ENCODE results near the gene PCYOX1L.

PCYOX1L gene

DNA sequence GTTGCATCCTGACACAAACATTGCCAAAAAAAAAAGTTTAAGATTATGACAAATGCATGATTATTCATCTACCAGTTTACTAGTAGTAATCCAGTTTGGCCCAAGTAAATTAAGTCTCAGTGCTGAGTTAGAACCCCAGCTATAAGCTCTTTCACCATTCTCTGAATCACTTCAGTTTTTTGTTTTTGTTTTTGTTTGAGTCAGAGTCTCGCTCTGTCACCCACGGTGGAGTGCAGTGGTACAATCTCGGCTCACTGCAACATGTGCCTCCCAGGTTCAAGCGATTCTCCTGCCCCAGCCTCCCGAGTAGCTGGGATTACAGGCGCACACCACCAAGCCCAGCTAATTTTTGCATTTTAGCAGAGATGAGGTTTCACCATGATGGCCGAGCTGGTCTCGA is 1.5 kb upstream of the PCYOX1L start:
- no peak for DNase-seq (ENCODE audit: low read depth)

DNA sequence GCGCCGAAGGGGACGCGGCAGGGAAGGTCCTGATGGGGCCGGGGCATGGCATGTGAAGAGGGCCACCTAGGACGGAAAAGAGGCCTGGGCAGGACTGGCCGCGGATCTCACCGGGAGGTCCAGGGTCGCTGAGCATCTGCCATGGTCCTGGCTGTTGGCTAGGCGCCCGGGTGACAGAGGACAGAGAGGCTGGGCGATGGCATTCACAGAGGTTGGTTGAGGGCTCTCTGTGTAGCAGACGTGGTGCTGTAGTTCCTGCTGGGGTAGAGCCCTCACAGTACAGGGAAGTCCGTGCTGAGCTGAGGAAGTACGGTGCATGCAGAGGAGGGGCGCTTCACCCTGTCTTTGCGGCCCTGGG is 427 bp downstream of the PCYOX1L start:
- DNase-seq (ENCODE audit: low read depth), result no peak
- peak overlapping the region; percentile 94 for H3K4me3 ChIP-seq (ENCODE audit: low read depth, low read length)
- TF ChIP-seq, protein P1, sequence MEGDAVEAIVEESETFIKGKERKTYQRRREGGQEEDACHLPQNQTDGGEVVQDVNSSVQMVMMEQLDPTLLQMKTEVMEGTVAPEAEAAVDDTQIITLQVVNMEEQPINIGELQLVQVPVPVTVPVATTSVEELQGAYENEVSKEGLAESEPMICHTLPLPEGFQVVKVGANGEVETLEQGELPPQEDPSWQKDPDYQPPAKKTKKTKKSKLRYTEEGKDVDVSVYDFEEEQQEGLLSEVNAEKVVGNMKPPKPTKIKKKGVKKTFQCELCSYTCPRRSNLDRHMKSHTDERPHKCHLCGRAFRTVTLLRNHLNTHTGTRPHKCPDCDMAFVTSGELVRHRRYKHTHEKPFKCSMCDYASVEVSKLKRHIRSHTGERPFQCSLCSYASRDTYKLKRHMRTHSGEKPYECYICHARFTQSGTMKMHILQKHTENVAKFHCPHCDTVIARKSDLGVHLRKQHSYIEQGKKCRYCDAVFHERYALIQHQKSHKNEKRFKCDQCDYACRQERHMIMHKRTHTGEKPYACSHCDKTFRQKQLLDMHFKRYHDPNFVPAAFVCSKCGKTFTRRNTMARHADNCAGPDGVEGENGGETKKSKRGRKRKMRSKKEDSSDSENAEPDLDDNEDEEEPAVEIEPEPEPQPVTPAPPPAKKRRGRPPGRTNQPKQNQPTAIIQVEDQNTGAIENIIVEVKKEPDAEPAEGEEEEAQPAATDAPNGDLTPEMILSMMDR (IDR thresholded peaks at IDR 0.05; ENCODE audit: low read depth, low read length, missing control alignments), result no peak

More for the DNA sequence above, 1.5 kb upstream of the PCYOX1L start:
- TF ChIP-seq, protein P1 (IDR thresholded peaks at IDR 0.05; ENCODE audit: low read depth, low read length, missing control alignments), result no peak
- H3K4me3 ChIP-seq (ENCODE audit: low read depth, low read length), result no peak overlapping the region

DNA sequence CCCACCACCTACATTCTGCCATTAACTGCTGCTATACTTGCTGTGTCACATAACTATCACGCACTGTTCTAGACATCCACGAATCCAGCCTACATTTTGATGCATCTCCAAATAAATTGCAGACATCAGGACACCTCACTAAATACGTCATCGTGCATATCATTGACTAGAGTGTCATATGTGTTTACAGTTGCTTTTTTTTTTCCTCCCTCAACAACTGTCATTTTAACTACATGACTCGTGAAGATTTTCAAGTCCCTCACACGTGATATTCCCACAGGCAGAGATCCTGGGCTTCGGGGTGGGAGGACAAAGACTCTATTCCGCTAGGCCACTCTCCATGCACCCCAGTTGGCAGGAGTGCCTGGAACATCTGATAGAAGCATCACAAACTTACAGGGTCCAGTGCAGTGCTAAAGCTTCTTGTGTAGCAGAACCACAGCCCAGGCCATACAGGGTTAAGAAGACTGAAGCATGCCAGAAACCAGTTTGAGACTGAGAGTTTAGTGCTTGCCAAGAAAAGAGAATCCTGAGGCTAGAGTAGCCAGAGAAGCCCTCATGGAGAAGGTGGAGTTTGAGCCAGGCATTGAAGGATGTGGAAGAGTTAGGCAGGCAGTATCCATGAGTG is 1.1 kb downstream of the PCYOX1L start:
- H3K4me3 ChIP-seq (ENCODE audit: low read depth, low read length), result peak overlapping the region; percentile 94; the same call in 1 of the 2 replicates
- TF ChIP-seq, protein P1 (IDR thresholded peaks at IDR 0.05; ENCODE audit: low read depth, low read length, missing control alignments), result no peak
- no peak for DNase-seq (ENCODE audit: low read depth)

DNA sequence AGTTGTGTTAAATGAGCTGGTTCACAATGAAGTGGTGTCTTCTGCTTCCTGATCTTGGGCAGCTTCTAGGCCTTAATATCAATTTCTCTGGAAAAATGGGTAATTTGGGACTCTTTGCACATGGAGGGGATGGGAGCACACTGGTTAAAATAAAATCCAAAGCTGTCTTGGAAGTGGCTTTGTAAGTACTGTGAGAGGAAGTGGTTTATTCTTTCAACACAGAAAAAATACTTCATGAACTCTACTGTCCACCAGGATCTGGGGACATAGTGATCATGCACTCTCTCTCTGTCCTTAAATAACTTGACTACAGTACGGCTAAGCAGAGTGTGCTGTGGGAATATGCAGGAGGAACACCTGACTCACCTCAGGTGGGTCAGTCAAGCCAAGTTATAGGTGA is 2.4 kb downstream of the PCYOX1L start:
- no peak overlapping the region for H3K4me3 ChIP-seq (ENCODE audit: low read depth, low read length)
- TF ChIP-seq, protein P1 (IDR thresholded peaks at IDR 0.05; ENCODE audit: low read depth, low read length, missing control alignments), result no peak

DNA sequence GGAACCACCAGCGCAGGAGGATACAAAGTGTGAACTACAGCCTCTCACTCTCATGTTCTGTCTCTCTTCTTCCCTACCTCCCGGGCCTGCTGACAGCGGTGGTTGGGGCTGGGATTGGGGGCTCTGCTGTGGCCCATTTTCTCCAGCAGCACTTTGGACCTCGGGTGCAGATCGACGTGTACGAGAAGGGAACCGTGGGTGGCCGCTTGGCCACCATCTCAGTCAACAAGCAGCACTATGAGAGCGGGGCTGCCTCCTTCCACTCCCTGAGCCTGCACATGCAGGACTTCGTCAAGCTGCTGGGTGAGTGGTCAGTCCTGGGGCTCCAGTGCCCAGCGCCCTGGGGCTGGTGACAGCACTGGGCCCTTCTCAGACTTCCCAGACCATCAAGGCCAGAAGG is 4.7 kb downstream of the PCYOX1L start:
- TF ChIP-seq, protein P1 (IDR thresholded peaks at IDR 0.05; ENCODE audit: low read depth, low read length, missing control alignments), result no peak
- no peak overlapping the region for H3K4me3 ChIP-seq (ENCODE audit: low read depth, low read length)

More for the DNA sequence above, 2.4 kb downstream of the PCYOX1L start:
- DNase-seq (ENCODE audit: low read depth), result no peak

DNA sequence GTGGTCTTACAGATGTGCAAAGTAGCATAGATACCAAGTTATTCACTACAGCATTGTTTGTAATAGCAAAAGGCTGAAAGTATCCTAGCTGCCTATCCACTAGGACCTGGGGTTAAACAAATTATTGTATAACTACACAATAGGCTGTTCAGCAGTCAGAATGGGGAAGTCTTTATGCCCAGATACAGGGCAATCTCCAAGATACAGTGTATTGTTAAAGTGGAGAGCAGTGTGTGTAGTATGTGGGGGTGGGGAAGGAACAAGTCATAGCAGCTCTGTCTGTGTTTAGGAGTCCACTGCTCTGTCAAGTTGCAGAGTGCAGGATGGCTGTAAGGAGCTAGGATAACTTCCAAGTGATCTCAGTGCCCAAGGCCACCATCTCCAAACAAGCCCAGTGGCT is 5.5 kb downstream of the PCYOX1L start:
- DNase-seq (ENCODE audit: low read depth), result no peak
- H3K4me3 ChIP-seq (ENCODE audit: low read depth, low read length), result no peak overlapping the region
- TF ChIP-seq, protein P1 (IDR thresholded peaks at IDR 0.05; ENCODE audit: low read depth, low read length, missing control alignments), result no peak

More for the DNA sequence above, 4.7 kb downstream of the PCYOX1L start:
- no peak for DNase-seq (ENCODE audit: low read depth)

DNA sequence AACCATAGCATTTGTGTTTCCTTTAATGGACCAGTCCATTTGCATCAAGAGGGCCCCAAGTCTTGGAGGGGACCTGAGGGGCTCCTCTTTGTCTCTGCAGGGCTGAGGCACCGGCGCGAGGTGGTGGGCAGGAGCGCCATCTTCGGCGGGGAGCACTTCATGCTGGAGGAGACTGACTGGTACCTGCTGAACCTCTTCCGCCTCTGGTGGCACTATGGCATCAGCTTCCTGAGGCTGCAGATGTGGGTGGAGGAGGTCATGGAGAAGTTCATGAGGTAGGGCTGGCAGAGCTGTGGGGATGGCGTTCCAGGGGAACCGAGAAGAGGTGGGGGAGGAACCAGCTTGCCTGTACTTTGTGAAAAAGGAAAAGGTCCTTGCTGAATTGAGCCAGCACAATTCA is 6.1 kb downstream of the PCYOX1L start:
- TF ChIP-seq, protein P1 (IDR thresholded peaks at IDR 0.05; ENCODE audit: low read depth, low read length, missing control alignments), result no peak
- H3K4me3 ChIP-seq (ENCODE audit: low read depth, low read length), result no peak overlapping the region

More for the DNA sequence above, 6.1 kb downstream of the PCYOX1L start:
- DNase-seq (ENCODE audit: low read depth), result no peak
